CD4-positive, alpha-beta T cell treated with Interleukin-6 for 4 hours (primary cell): Measurements from ENCODE around the gene EVC2.

Experiments
- DNase-seq: peaks from one replicate; pipeline ENCODE4 v3.0.0-alpha.2; 2020; ENCODE audit warnings: mixed read lengths

Gene EVC2

DNA sequence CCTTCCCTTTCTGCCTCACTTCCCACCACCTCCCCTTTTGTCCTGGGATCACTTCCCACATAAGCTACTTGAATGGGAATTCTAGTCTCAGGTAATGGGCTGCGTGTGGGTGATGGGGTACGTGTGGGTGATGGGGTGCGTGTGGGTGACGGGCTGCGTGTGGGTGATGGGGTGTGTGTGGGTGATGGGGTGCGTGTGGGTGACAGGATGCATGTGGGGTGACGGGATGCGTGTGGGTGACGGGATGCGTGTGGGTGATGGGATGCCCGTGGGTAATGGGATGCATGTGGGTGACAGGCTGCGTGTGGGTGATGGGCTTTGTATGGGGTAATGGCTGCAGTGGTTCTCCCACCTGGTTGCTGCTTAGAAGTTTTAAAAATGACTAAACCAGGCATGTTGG lies 43.6 kb downstream of the EVC2 start:
- no peak for DNase-seq

DNA sequence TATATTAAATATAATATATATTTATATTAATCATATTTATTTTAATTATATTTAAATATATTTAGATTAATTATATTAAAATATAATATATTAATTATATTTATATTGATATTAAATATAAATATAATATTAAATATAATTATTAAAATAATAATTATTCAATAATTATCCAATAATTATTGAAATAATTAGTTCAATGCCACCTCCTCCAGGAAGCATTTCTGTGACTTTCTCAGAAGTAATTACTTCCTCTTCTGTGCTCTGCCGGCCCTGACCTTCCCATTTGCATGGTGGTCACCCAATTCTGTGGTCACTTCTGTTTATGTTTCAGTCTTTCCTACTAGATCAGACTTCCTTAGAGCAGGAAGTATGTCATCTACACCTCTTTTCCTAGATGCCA lies 45.8 kb downstream of the EVC2 start:
- no peak for DNase-seq

DNA sequence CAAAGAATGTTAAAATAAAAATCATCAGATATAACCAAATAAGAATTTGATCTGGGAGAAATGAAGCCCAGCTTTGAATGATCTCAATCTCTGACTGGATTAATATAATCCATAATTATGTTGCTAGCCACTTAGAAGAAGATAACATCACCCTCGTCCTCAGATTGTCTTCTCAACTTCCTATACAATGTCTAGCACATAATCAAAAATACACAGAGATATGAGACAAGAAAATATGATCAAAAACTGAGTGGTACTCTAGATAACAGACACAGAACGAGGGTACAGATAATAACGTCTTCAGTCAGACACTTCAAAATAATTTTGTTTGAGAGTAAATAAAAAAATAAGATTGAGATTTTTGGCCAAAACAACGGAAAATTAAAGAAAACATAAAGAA lies 47.1 kb downstream of the EVC2 start:
- no peak for DNase-seq

DNA sequence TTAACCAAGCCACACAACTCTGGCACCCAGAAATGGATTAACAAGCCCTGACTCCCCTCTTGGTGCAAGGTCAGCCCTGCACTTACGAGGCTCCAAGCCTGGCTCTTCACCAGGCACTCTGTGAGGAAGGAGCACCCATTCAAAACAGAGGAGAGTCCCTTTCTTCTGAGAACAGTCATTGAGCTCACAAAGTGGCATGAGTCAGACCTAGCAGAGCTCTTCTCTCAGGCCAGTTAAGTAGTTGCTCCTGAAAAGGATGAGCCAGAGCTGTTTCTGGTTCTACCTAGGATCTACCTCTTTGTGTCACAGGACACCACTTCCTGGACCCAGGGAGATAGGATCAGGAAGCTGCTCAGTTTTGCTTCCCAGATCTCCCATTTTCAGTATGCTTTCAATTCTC lies 48.2 kb downstream of the EVC2 start:
- DNase-seq, result no peak

DNA sequence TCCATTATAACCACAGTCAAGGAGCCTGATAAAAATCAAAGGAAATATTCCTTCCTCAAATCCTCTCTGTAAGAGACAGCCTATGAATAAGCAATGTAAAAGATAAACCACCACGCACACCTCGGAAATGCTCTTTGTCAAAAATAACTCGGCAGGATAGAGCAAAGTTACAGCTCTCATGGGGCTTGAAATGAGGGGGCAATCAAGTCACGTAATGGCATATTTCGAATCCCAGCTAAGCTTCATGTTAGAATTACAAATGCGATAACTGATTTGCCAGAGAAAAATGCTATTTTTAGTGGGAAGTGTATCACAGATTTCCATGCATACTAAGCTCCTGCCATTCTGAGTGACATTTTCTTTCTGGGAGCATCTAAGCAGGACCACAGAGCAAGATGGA lies 49.4 kb downstream of the EVC2 start:
- DNase-seq, result no peak

DNA sequence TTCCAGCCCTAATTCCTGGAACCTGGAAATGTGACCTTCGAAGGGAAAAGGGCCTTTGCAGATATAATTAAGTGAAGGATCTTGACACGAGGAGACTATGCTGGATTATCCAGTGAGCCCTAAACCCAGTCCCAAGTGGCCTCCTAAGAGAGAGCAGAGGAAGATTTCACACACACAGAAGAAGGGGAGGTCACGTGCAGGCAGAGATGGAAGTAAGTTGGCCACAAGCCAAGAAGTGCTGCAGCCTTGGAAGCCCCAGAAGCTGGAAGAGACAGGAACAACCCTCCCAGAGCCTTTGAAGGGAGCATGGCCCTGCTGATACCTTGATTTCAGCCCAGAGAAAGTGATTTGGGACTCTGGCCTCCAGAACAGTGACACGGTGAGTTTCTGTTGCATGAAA lies 51.9 kb downstream of the EVC2 start:
- no peak for DNase-seq

DNA sequence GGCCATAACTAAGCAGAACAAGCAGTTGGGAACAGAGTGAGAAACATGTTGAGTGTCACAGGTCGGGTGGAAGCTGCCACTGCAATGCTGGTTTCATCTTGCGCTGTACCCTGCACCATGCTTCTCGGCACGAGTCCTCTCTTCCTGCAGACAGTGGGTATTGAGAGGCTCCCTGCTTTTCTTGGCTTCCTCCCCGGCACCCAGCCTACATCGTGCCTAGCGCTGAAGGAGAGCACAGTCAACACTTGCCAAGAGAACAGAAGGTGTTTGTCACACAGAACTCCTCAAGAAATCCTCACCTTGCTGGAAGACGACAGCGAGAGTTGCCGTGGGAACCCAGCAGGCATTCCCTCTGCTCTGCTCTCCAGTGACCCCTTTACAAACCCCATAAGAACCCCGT lies 53.6 kb downstream of the EVC2 start:
- no peak for DNase-seq

DNA sequence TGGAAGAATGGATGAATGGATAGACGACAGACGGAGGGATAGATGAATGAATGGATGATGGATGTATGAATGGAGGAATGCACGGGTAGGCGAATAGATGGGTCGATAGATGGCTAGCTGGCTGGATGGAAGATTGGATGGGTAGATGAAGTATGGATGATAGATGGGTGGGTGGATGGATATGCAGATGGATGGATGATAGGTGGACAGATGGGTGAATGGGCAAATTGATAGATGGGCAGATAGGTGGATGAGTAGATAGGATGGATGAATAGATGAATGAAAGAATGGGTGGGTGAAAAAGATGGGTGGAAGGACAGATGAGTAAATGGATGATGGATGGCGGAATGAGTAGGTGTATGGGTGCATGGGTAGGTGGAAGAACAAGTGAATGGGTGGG lies 57.3 kb downstream of the EVC2 start:
- no peak for DNase-seq

DNA sequence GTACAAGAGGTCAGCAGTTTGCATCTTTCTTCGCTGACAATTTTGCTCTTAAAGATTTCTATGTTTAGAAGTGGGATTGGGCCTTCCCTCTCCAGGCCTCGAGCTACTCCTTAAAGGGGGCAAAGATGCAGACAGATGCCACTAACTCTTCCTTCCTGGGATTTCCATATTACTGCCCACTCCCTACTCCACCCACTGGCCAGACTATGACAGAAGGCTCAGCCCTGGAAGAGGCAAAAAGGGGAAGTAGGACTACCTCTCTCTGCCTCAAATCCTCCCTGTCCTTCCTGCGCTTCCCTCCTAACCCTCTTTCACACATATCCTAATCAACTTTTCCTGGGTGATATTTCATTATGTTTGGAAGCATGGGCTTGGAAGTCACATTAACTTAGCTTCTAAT lies 58.3 kb downstream of the EVC2 start:
- no peak for DNase-seq

DNA sequence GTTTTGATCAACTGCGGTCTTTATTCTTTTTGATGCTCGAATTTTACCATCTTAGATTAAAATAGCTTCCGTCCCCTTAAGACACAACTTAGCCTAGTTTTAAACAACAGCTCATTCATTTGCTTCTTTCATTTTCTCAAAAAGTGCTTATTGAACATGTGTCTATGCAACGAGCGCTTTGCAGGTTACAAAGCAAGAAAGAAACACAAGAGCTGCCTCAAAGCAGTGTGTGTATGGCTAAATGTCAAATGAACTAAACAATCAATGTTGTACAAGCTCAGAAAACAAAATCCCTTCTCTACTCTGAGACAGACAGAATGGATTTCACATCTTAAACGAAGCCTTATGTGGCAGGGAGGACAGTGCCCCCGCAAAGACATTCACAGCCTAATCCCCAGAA lies 61.0 kb downstream of the EVC2 start:
- DNase-seq, result no peak

DNA sequence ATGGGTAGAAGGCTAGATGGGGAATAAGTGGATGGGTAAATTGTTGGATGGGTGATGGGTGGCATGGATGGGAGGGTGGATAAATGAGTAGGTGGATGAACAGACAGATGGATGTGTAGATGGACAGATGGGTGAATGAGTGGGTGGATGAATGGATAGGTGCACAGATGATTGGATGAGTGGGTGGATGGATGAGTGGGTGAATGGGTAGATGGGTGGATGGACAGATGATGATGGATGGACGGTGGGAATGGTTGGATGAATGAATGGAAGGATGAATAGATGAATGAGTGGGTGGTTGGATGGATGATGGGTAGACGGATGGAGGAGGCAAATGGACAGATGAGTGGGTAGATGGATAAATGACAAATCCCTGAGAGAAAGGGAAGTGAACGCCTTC lies 68.3 kb downstream of the EVC2 start:
- no peak for DNase-seq

DNA sequence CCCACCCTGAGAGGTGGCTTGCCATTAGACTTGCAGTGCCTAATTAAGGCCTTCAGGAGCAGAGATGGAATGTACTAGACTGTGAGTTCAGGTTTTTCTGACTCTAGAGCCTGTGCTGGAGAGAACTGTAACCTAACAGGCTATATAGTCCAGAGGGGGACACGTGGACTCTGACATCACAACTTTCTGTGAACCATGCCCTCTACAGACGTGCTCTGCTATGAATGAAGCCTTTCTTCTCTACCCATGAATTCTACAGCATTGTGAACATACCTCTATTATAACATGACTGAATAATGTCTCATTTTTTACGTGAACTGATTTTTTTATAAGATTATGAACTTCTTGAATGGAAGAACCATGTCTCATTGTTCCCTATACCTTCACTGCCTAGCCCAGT lies 68.8 kb downstream of the EVC2 start:
- no peak for DNase-seq

DNA sequence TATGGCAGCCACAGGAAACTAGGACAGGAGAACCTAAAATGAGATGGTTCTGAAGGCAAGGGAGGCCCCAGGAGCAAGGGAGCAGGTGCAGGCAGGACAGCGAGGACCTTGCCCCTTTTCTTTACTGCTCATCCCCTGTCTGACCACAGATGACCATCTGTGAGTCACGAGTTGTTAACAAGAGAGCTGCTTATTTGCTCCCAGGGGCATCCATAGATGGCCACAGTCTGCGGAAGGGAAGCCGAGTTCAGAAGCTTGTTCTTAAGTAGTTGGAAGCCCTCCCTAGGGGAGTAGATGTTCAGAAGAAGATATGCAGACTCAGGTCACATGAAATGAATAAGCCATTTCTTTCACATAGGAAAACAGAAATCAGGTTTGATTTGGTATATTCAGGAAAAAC lies 69.4 kb downstream of the EVC2 start:
- no peak for DNase-seq

DNA sequence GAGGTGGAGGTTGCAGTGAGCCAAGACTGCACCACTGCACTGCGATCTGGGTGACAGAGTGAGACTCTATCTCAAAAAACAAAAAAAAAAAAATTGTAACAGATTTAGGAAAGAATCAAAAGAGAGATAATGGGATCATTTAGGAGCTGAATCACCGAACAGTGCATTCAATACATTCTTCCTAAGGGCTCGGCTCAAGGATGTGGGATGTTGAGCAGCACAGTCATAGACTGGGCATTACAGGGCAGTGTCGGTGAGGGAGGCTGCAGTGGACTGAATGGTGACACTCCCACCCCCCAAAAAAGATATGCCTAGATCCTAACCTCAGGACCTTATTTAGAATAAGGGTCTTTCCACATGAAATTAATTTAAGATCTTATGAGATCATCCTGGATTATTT lies 70.0 kb downstream of the EVC2 start:
- DNase-seq, result no peak

DNA sequence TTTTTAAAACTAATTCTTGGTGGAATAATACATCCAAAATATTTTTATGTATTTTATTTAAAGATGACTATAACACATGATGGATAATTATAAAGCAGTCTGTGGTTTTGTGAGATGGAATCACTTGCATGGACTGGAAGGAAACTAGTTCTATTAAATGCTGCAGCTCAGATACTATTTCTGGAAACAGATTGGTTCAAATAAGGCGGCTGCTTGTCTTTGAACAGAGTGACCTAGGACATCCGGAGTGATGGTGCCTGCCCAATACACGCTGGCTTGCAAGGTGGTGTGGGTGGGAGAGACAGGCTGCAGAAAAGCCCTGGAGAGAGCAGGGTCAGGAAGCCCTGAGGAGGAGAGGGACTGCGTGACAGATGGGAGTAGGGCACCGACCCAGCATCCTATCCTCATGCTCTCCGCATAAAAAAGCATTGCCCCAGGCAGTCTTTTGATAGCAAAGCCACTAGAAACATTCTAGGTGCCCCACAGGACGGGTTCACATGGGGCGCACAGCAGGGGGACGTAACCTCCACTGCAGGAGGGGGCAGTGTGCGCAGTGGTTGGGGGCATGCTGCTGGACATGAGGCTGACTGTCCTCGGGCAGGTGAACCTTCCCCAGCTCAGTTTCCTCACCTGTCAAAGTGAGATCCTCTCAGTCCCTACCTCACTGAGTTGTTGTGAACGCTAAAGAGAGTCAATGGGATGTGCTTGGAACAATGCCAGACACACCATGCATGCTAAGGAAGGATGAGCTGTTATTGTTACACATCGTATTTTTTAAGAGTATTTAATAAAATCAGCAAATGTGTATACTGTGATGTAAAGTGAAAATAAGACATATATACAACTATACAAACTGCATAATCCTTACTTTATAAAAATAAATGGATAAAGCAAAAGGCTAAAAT lies 71.3 kb downstream of the EVC2 start:
- DNase-seq, result no peak

DNA sequence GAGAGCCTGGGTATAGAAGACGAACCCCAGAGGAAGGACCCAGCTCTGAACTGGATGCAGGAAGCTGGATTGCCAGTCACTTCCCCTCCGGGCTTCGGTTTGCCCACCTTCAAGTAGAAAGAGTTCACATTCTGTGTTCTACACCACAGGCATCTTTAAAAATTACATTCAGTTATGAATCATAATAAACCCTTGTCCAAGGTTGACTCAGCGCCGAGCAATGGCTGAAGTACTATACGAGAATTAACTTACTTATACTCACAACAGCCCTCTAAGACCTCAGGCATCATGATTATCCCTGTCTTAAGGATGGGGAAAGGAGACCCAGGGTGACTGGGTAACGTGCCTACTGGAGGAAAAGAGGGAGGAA lies 72.5 kb downstream of the EVC2 start:
- DNase-seq, result no peak

DNA sequence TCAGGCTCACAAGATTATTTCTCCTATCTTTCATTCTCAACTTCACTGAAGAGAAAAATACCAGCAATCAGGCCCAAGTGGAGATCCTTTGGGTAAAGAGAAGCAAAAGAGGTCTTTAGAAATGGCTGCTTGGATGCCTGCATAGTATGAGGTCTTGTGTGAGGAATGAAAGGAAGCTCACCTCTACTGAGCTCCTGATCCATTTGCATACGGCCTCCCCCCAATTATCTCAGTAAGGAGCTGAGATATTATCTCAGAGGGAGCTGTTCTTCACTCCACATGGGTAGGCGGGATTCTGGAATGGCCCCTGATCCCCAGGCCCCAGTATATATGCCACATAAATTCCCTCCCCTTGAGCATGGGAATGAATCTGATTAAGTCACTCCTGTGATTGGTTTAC lies 75.8 kb downstream of the EVC2 start:
- no peak for DNase-seq

DNA sequence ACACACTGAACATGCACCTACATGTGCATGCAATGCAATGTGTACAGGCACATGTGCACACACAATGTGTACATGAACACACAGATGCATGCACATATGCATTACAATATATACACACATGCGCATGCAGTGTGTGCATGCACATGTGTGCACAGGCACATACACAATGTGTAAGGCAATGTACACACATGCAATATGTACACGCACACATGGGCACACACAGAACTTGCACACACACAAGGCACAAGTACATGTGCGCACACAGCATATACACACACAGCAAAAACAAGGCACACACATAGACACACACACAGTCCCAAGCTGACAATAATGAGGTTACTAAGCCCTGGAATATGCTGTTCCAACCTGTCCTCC lies 76.3 kb downstream of the EVC2 start:
- DNase-seq, result no peak

DNA sequence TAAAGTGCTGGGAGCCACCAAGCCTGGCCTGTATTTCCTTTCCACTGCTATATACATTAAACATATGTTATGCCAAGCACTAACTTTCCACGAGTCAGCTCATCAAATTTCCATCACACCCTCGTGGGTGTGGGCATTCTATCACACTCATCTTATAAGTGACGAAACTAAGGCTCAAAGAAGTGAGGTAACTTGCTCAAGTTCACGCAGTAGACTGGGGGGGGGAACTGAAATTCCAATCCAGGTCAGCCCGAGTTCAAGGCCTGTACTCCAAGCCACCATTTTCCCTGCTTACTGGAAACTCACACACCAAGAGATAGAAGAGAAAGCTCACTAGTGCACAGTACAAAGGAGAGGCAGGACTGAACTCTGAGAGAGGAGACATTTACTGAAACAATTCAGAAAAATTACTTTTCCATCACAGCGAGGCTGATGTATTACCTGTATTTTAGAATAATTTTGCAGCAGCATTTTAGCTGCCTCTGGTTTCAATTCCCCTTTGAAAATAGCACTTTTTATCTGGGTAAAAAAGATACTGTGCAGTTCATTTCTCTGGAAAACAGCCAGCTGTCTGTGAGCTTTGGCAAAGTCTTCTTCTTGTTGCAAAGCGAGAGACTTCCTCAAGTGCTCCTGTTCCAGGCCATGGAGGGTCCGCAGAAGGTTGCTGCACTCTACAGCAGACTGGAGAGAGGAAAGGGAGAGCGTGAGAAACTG lies 76.8 kb downstream of the EVC2 start:
- no peak for DNase-seq

DNA sequence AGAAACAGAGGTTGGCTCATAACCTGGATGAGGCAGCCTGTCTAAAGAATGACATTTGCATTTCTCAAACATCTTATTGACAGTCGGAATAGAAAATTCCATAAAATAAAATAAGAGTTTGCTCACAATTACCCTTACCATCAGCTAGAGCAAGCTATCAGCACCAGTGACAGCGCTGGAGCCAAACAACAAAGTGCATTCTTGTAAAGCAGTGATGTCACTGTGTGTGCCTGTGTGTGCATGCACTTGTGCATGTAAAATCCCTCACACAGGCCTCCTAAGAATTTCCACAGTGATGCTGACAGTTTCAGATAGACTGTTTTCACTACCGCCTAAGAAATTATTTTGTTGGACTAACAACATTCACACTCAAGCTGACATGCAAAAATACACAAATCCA lies 77.6 kb downstream of the EVC2 start:
- DNase-seq, result no peak

DNA sequence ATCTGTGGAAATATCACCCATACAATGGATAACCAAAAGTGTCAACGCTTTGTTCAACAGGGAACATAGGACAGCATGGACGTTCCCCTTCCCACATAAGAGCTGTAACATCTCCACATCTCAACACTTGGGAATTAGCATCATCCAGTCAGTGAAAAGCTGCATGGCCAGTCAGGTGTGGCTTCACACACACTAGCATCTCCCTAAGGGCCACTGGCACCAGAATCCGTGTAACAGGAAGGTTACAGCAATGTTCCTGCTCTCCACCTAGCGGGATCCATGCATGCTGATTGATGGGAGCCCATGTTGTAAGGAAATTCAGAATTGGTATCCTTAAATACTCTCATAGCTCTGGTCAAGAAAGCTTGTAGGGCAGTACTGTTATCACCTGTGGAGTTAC lies 78.8 kb downstream of the EVC2 start:
- no peak for DNase-seq

DNA sequence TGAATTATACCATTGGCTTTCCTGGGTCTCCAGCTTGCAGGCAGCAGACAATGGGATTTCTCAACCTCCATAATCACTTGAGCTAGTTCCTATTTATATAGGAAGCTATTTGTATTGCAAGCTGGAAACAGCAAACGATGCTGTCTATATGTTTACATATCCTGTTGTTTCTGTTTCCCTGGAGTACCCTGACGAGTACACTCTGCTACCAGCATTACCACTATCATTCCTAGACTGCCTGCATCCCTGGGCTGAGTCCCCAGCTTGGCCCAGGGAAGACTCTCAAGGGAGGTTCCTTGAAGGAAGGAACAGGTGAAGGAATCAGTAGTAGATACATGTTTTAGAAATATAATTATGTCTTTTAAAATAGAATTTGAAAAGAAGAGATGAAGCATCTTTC lies 81.4 kb downstream of the EVC2 start:
- no peak for DNase-seq

DNA sequence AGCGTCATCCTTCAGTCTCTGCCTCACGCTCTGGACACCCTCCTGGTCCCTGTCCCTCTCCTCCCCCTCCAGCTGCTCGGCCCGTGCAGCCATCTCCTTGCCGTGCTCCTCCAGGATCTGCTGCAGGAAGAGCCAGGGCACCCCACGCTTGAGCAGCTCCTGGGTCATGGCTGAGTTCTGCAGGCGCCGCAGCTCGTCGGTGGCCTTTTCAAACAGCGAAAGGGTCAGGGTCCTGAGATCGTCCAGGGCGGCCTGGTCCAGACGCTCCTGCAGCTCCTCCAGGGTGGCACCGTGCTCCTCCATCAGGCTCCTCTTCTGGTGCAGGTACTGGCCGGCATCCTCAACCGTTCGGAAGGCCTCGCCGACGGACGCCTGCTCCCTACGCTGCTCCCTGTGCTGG lies 85.8 kb downstream of the EVC2 start:
- DNase-seq, result no peak

DNA sequence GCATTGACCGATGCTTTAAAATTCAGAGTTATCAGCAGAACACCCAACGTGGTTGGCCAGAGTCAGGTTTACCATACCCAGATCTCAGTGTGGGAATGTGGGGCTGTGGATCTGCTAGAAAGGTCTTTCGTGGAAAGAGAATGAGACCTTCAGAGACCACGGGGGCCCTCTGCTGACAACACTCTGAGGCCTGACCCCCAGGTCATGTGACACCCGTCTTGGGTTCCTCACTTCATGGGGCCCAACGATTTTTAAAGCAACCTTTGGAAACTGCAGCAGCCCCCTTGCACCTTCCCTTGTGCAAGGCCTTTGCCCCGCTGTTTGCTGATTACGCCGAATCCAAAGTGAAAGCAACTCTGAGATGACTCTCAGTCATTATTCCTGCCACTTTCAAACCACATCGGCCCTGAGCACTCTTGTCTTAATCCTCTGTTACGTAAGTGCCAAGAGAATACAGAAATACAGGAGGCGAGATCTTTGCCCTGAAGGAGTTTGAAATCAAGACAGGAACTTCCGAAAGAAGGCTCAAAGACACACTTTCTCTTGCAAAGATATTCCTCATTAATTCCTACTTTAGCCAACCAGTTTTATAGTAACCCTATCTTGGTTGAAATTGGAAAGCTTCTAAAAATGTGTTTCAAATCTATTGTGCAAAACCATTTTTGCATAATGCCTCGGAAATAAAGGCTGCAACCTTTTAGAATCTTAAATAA lies 88.3 kb downstream of the EVC2 start:
- DNase-seq, result no peak
